HG02642 (cell line): ENCODE data around the gene H1-8.
"Not testable (repeated sequence)": the region's sequence is repeated elsewhere in the genome, so short reads cannot be mapped to it uniquely, and the experiment has no call there.

Experiments
- ATAC-seq: cut with Tn5 transposase; IDR thresholded peaks from one replicate; pipeline ENCODE4 v1.9.1; 2021; ENCODE audit warnings: mild to moderate bottlenecking; ENCODE audit not compliant: unreplicated experiment, poor library complexity

Gene H1-8

DNA sequence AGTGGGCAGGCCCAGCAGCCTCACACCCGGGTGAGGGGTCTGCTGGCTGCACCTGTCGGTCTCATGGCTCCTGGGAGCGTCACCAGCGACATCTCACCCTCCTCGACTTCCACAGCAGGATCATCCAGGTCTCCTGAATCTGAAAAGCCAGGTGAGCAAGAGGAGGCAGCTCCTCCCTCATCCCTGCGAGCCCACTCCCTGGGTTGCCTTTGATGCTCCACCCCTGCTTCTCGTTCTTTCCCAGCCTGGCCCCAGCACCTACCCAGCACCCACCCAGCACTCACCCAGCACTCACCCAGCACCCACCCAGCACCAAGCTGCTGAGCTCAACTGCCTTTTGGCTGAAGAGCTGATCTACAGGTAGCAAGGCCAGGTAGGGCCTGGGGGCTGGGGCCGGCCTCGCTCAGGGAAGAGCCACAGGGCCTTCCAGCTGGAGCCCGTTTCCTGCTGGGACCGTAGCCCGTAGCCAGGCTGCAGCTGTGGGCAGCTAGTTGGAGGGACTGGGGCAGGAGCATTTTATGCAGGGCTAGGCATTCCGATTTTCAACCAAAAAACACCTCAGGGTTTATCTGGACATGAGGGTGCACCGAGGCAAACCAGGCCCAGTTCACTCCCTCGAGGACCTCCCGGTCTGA, at the start of gene H1-8:
TSS of gene H1-8 (plus strand) at position 20 of the 635 bp plus-strand sequence. CDS start at position 64, 44 bp downstream.
- no peak for ATAC-seq

DNA sequence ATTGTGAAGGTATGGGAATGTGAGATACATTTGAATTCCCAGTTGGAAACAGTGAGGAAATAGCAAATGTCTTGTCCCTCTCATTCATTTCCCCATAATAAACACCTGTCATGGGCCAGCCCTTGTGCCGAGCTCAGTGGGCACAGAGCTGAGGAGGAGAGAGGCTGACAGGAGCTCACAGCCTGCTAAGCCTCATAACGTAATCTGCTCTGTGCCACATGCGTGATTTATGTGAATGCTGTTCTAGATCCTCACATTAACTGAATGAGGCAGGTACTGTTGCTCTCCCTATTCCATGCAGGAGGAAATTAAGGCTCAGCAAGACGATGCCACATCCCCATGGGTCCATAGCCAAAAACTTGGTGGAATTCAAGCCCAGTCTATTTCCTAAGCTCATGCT, 49.8 kb upstream of the H1-8 start:
- ATAC-seq, result no peak

- not testable (repeated sequence) for ATAC-seq
These were observed 48.5 kb upstream of the H1-8 start for GRCh38 chr3:129494499-129494898.

- ATAC-seq, result not testable (repeated sequence)
These were observed 47.9 kb upstream of the H1-8 start for GRCh38 chr3:129495006-129495639.

GRCh38 chr3:129497876-129498275, 45.1 kb upstream of the H1-8 start:
- not testable (repeated sequence) for ATAC-seq

- not testable (repeated sequence) for ATAC-seq
These were observed 44.1 kb upstream of the H1-8 start for GRCh38 chr3:129498603-129499488.

DNA sequence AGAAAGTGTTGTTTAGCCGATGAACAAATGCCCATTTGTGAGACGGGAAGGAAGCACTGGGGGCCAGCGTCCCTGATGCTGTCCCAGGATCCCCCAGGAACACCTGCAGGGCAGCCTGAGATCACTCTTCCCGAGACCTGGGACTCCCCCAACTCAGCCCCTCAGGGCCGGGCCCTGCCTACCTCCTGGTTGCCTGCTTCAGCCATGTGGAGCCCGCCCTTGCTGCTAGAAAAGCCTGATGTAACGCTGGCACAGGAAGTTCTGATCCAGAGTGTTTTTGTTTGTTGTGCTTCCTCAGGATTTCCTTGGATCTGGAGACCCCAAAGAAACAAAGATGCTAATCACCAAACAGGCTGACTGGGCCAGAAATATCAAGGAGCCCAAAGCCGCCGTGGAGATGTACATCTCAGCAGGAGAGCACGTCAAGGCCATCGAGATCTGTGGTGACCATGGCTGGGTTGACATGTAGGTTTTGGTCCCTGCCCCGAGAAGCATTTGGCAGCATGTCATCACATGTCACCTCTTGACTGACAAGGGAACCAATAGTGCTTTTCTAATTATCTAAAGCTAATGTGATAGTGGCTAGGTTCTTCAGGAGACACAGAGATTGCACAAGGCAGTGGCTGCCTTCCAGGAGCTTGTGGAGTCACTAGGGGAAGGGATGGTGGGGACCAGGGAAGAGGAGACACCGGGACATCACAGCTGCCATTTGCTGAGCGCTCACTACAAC, 43.2 kb upstream of the H1-8 start:
- ATAC-seq, result not testable (repeated sequence)

DNA sequence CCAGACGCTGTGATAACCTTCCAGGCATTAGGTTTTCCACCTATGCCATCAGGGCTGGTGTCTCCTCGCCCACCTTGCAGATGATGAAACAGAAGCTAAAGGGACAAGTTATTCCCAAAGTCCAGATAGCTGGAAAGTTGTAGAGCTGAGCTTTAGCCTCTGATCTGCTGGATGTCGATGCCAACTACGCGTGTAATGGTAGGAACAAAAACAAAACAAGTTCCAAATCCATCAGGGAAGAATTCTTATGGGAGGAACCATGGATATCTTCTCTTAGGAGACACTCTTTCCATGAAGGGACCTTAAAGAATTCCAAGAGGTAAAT, 42.7 kb upstream of the H1-8 start:
- no peak for ATAC-seq

DNA sequence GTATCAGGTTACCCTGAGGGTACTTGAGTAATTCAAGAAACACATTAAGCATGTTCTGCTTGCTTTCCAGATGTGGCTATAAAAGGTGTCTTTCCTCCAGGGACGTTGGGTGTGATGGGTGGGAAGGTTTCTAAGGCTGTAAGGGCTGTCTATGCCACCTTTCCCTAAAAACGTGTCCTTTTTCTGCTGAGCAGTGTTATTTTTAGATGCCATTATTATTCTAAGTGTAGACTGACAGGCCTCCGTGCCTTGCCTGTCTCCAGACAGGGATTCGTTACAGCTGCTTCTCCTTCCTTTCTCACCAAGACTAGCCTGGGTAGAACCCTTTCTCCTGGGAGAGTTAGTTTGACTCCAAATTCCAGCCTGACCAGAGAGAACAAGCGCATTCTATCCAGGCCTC, 41.3 kb upstream of the H1-8 start:
- ATAC-seq, result no peak

DNA sequence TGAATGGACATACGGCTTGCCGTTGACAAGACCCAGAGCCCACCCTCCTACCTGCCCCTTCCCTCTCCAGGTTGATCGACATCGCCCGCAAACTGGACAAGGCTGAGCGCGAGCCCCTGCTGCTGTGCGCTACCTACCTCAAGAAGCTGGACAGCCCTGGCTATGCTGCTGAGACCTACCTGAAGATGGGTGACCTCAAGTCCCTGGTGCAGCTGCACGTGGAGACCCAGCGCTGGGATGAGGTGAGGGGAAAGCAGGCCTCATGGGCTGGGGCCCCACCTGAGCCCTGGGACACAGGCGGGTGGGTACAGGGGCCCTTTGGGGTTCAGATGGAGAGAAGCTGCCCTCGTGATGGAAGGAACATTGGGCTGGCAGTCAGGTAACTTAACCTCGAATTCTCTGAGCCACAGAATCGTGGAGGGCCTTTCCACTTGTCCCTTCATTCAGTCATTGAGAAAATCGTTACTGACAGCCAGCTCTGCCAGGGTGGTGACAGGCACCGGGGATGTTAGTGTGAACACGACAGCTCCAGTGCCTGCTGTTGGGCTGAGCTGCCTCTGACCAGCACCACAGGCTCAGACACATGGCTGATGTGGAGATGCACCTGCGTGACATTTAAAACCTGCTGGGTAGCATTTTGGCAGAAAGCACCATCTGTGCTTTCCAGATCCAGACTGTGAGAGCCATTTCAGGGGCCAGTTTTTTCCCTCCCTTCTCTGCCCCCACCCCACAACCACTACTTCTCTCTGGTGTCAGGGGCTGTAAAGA, 40.1 kb upstream of the H1-8 start:
- no peak for ATAC-seq

DNA sequence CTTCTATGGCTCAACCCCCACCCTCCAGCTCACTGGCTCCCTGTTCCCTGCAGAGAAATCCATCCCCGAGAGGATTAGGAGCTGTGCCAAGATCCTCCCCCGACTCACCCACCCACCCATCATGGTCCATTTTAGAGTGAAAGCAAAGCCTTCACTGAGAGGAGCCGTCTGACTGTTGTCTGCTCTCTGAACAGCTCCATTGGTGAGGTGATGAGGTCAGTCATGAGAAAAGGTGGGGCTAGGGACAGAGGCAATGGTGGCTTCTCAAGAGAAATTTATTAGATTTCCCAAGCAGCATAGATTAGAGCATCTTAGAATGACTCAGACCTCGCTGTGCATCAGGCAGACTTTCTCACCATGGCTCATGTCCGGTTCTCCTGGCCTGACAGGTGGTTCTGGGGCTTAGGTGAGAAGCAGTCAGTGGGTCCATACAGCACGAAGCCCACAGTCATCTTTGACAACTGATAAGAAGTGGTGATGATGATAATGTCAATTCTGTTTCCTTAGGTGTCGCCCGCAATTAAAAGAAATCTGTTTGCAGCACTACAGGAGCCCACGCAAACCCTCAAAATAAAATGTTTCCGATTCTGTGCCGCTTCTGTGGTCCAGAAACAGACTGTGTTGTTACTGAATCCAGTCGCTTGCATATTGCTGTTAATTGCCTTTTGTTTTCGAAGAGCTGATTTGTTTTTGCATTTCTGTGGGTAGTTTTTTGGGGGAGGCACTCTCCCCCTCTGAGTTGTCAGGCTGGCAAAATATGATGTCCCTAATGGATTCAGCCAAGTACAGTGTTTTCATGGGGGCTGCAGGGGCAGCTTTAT, 39.3 kb upstream of the H1-8 start:
- no peak for ATAC-seq

DNA sequence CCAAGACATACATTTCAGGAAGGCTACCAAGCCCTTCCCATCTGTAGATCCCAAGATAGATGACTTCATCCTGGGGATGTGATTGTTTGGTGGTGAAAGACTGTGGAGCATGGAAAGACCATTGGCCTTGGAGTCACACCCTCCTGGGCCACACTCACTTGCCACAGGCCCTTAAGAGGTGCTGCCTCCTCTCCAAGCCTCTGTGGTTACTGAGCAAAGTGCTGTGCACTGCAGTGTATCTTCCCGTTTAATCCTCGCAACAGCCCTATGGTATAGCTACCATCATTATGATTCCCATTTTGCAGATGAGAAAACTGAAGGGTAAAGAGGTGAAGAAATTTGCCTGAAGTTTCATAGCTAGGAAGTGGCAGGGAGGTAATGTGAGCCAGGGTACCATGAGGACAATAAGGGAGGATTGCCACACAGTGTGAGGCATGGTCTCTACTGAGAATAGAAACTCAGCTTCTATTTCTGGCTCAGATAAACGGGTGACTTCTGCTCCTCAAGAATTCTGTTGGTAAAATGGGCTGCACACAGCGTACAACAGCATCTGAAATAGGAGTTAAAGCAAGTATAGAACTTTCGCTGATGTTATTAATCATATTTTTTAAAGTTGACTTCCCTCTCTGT, 38.4 kb upstream of the H1-8 start:
- no peak for ATAC-seq

DNA sequence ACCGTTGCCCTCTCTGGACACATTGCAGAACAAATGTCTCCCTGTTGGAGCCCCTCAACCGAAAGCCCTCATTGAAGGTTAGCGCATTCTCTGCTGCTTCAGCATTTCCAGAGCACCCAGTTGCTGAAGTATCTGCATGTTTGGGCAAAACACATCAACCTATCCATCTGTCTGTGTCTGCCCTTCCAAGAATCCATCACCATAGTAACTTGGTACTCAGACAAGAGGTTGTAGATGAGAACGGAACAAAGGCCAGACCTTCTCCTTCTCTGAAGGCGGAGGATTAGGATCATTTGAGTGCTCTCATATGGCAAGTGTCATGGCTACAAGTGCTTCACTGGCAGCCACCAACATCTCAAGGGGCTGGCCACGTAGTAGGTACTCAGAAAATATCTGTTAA, 37.6 kb upstream of the H1-8 start:
- no peak for ATAC-seq

- no peak for ATAC-seq
These were observed 36.7 kb upstream of the H1-8 start for GRCh38 chr3:129506231-129506742.

DNA sequence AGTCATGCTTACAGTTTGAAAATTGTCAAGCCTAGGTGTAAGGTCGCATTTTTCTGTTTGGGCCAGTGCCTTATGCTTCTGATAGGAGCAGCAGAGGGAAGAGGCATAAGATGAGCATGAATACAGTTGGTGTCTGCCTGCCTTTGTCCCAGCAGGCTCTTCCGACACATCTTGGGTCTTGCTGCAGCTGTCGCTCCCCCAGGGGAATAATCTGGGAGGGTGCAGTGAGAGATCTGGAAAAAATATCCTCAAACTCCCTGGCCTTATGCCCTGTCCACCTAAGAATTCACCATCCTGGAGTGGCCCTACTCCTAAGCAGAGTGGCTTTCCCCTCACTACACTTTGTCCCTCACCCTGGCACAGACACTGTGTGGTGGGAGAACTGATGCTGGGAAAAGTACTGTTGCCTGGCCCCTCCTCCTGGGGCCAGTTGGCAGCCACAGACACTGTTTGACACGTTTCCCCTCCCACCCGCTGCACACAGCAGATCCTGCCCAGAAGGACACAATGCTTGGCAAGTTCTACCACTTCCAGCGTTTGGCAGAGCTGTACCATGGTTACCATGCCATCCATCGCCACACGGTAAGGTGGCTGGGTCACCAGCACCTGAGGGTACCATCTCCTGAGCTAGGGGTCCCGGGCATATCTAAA, 35.7 kb upstream of the H1-8 start:
- ATAC-seq, result no peak

GRCh38 chr3:129512595-129512994, 30.4 kb upstream of the H1-8 start:
- no peak for ATAC-seq

DNA sequence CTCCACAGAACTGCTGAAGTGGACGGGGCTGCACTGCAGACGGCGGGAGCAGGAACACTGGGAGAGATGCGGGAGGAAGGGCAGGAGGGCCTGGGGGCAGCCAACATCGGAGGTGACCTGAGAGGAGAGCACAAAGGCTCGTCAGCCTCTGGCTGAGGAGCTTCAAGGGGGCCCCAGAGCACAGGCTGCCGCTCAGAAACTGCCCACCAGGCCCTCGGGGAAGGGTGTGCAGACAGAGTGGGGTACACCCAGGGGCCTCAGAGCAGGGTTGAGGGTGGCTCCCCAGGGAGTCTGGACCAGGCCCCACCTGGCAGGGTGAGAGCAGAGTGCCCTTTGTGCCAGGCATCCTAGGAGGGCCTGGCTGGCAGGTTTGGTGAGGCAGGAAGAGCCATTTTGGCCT, 29.3 kb upstream of the H1-8 start:
- ATAC-seq, result no peak

GRCh38 chr3:129514110-129514509, 28.9 kb upstream of the H1-8 start:
- ATAC-seq, result no peak
